Mesendoderm (in vitro differentiated cells): ENCODE results near the gene RRAS.

Source experiments
- DNase-seq: peaks from one replicate; pipeline ENCODE4 v3.0.0; 2013
- H2AK5ac ChIP-seq: 2 replicates; pipeline ENCODE4 v1.6.1; 2013; ENCODE audit warnings: low read length, inconsistent platforms
- H2BK120ac ChIP-seq: 2 replicates; pipeline ENCODE4 v1.6.1; 2013; ENCODE audit warnings: low read depth, mild to moderate bottlenecking, low read length, moderate library complexity, mixed read lengths
- H2BK15ac ChIP-seq: replicated peaks from 2 replicates; pipeline ENCODE4 v1.6.1; 2013; ENCODE audit warnings: low read depth, mild to moderate bottlenecking, moderate library complexity
- H2BK5ac ChIP-seq: 2 replicates; pipeline ENCODE4 v1.6.1; 2013; ENCODE audit warnings: low read length, inconsistent platforms
- H3K18ac ChIP-seq: 2 replicates; pipeline ENCODE4 v1.6.1; 2013; ENCODE audit warnings: mild to moderate bottlenecking, low read length, mixed read lengths
- H3K23ac ChIP-seq: one replicate; pipeline ENCODE4 v1.6.1; 2013; ENCODE audit warnings: low read length
- H3K27ac ChIP-seq: 2 replicates; pipeline ENCODE4 v1.5.1; 2013; ENCODE audit warnings: low read depth, mild to moderate bottlenecking, inconsistent platforms, low read length, moderate library complexity
- H3K27me3 ChIP-seq: 2 replicates; pipeline ENCODE4 v1.6.1; 2013; ENCODE audit warnings: low read length, control low read depth, mild to moderate bottlenecking, inconsistent platforms; ENCODE audit not compliant: insufficient read depth, poor library complexity
- H3K36me3 ChIP-seq: 2 replicates; pipeline ENCODE4 v1.6.1; 2013; ENCODE audit warnings: low read length, inconsistent platforms; ENCODE audit not compliant: control insufficient read depth, insufficient read depth
- H3K4ac ChIP-seq: one replicate; pipeline ENCODE4 v1.6.1; 2013; ENCODE audit warnings: low read depth, mild to moderate bottlenecking, low read length, moderate library complexity
- H3K4me1 ChIP-seq: 2 replicates; pipeline ENCODE4 v1.6.1; 2013; ENCODE audit warnings: low read depth, low read length, inconsistent platforms; ENCODE audit not compliant: control insufficient read depth
- H3K4me2 ChIP-seq: 2 replicates; pipeline ENCODE4 v1.6.1; 2013; ENCODE audit warnings: low read length
- H3K4me3 ChIP-seq: 2 replicates; pipeline ENCODE4 v1.5.1; 2013; ENCODE audit warnings: mild to moderate bottlenecking, low read length
- H3K56ac ChIP-seq: one replicate; pipeline ENCODE4 v1.6.1; 2013; ENCODE audit warnings: low read length
- H3K79me1 ChIP-seq: 2 replicates; pipeline ENCODE4 v1.6.1; 2013; ENCODE audit warnings: low read length, inconsistent platforms
- H3K79me2 ChIP-seq: 2 replicates; pipeline ENCODE4 v1.6.1; 2013; ENCODE audit warnings: mild to moderate bottlenecking, low read length; ENCODE audit not compliant: control insufficient read depth, insufficient read depth
- H3K9ac ChIP-seq: 2 replicates; pipeline ENCODE4 v1.6.1; 2013; ENCODE audit warnings: low read length, inconsistent platforms
- H4K5ac ChIP-seq: one replicate; pipeline ENCODE4 v1.6.1; 2013; ENCODE audit warnings: low read length
- H4K8ac ChIP-seq: one replicate; pipeline ENCODE4 v1.6.1; 2013; ENCODE audit warnings: low read depth, mild to moderate bottlenecking, control low read depth, low read length, moderate library complexity
- WGBS: extraction: QIAGEN DNeasy Blood & Tissue Kit; methylation state at CpG from one replicate; pipeline ENCODE4 v1.1.7; 2013; ENCODE audit warnings: low lambda C conversion rate, missing lambda C conversion rate; ENCODE audit not compliant: insufficient coverage; ENCODE audit errors: extremely low coverage; 5-methylcytosine and 5-hydroxymethylcytosine counted together

Gene RRAS

DNA sequence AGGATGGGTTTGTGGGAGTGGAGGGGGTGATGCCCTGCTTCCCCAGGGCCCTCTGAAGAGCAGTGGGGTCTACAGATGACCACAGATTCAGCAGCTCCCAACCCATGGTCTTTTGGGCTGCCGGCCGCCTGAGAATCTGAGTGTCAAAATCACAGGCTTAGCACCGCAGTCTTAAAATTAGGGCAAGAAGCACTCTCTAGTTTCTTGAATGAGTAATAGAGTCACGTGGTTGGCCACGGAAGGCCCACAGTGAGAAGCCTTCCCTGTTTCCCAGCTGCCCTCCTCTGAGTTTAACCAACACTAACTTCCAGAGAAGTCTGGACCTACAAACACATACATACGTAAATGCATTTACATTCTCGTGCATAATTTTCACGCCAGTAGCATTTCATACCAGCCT, 42.3 kb upstream of the RRAS start:
- Histone ChIP-seq H4K8ac (no peak overlapping the region), H3K36me3 (peaks cover 31% of the 10 kb centered on the region), H3K4me3 (no peak overlapping the region), H3K9ac (no peak overlapping the region), H2AK5ac (no peak overlapping the region), H3K4me2 (no peak overlapping the region), H3K4me1 (peaks cover 8% of the 10 kb centered on the region), H3K27me3 (no peaks in the 10 kb centered on the region), H3K27ac (no peak overlapping the region), H4K5ac (no peak overlapping the region), H3K23ac (no peak overlapping the region), H2BK5ac (no peak overlapping the region), H2BK120ac (no peak overlapping the region), H3K79me2 (peaks cover 44% of the 10 kb centered on the region), H2BK15ac (no peak overlapping the region), H3K79me1 (peaks cover 23% of the 10 kb centered on the region), H3K18ac (no peak overlapping the region), H3K56ac (no peak overlapping the region), H3K4ac (no peak overlapping the region)
- WGBS = no CpG with 5 or more reads among the region's 8 CpGs
- no peak for DNase-seq

DNA sequence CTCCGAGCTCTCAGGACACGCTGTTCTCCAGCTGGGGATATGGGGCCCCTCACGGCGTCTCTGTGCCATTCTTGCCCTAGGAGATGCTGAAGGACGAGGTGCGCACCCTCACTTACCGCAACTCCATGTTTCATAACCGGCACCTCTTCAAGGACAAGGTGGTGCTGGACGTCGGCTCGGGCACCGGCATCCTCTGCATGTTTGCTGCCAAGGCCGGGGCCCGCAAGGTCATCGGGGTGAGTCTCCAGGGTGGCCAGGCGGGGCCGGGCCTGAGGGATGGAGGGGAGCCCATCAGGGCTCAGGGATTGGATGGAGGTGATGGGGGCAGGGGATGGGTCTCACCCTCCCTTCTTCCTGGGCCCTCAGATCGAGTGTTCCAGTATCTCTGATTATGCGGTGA, 41.9 kb upstream of the RRAS start:
- H3K56ac ChIP-seq = no peak overlapping the region
- H2AK5ac ChIP-seq = no peak overlapping the region
- H3K79me2 ChIP-seq = peaks cover 45% of the 10 kb centered on the region
- no peak overlapping the region for H3K23ac ChIP-seq
- peaks cover 8% of the 10 kb centered on the region for H3K4me1 ChIP-seq
- H2BK5ac ChIP-seq = no peak overlapping the region
- WGBS = no CpG with 5 or more reads among the region's 19 CpGs
- H3K4me3 ChIP-seq = no peak overlapping the region
- no peak overlapping the region for H3K4me2 ChIP-seq
- H3K27ac ChIP-seq = no peak overlapping the region
- no peak overlapping the region for H4K8ac ChIP-seq
- no peak overlapping the region for H3K9ac ChIP-seq
- no peak overlapping the region for H3K18ac ChIP-seq
- H2BK120ac ChIP-seq = no peak overlapping the region
- H3K4ac ChIP-seq = no peak overlapping the region
- peaks cover 23% of the 10 kb centered on the region for H3K79me1 ChIP-seq
- H2BK15ac ChIP-seq = no peak overlapping the region
- H3K36me3 ChIP-seq = peaks cover 29% of the 10 kb centered on the region
- H4K5ac ChIP-seq = no peak overlapping the region
- no peaks in the 10 kb centered on the region for H3K27me3 ChIP-seq
- DNase-seq = no peak

DNA sequence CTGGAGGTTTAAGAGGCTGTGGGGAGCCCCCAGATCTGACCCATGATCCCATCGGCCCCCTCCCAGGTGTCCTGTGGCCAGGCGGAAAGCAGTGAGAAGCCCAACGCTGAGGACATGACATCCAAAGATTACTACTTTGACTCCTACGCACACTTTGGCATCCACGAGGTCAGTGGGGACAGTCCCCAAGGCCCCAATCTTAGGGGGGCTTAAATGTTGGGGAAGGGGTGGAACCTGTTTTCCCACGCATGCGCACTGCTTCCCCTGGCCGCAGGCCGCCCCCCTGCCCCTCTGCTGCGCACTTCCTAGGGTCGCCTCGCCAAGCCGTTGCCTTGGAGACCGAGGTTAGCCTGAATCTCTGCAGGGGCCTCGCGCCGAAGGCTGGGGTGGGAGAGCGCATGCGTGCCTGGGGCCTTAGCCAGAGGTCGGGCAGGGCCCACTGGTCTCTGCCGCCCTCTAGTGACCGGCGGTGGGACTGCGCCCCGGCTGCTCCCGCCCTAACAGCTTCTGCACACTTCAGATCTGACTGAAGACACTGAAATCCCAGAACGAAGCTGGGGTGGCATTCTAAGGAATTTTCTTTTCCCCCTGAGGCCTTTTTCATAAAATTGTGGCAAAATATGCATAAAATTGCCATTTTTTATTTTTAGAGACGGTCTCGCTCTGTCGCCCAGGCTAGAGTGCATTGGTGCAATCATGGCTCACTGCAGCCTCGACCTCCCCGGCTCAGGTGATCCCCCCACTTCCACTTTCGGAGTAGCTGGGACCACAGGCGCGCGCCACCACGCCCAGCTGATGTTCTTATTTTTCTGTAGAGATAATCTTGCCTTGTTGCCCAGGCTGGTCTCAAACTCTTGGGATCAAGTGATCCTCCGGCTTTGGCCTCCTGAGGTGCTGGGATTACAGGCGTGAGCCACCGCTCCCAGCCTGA, 40.7 kb upstream of the RRAS start:
- Histone ChIP-seq H2BK120ac (no peak overlapping the region), H3K36me3 (peaks cover 22% of the 10 kb centered on the region), H4K5ac (no peak overlapping the region), H3K27me3 (no peaks in the 10 kb centered on the region), H3K4ac (no peak overlapping the region), H4K8ac (no peak overlapping the region), H3K4me3 (no peak overlapping the region), H2AK5ac (no peak overlapping the region), H3K79me2 (peaks cover 45% of the 10 kb centered on the region), H3K23ac (no peak overlapping the region), H3K56ac (peak overlapping the region; percentile 56), H3K4me1 (peaks cover 8% of the 10 kb centered on the region), H2BK5ac (no peak overlapping the region), H2BK15ac (no peak overlapping the region), H3K18ac (no peak overlapping the region), H3K9ac (peak overlapping the region; percentile 55), H3K79me1 (peaks cover 19% of the 10 kb centered on the region), H3K27ac (no peak overlapping the region), H3K4me2 (peak overlapping the region; percentile 25)
- WGBS = no CpG with 5 or more reads among the region's 40 CpGs
- peak; percentile 96 for DNase-seq

DNA sequence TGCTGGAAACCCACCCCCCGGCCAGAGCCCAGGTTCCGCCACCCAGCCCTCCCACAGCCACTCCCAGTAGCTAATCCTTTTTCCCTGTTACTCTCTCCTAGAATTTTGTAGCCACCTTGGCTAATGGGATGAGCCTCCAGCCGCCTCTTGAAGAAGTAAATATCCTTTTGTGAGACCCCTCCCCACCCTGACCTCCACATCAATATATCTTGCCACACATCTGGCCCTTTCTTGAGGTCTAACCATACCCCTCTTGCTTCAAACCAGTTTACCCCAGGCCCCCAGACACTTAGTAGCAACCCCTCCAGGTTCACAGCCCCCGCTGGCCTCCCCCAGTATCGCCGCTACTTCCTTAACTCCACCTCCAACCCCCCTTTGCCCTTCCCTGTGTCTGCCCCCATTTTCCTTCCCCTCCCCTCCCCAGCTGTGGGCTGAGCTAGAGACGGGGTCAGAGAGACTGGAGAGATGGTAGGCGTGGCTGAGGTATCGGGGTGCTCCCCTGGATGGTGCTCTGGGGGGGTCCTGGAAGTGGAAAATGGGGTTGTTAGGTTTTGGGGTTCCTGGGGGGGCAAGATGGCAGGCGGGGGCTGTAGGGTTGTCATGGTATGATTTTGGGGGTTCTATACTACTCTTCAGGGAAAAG, 39.9 kb upstream of the RRAS start:
- no peak overlapping the region for H2BK5ac ChIP-seq
- DNase-seq = no peak
- H3K79me1 ChIP-seq = peaks cover 14% of the 10 kb centered on the region
- H2BK15ac ChIP-seq = no peak overlapping the region
- no peak overlapping the region for H2AK5ac ChIP-seq
- peak overlapping the region; percentile 45 for H3K56ac ChIP-seq
- H3K18ac ChIP-seq = no peak overlapping the region
- H4K8ac ChIP-seq = no peak overlapping the region
- H3K4me2 ChIP-seq = peak overlapping the region; percentile 25
- no peak overlapping the region for H4K5ac ChIP-seq
- H3K4me3 ChIP-seq = no peak overlapping the region
- peak overlapping the region; percentile 41 for H3K27ac ChIP-seq
- peaks cover 8% of the 10 kb centered on the region for H3K4me1 ChIP-seq
- no peak overlapping the region for H2BK120ac ChIP-seq
- H3K79me2 ChIP-seq = peaks cover 45% of the 10 kb centered on the region
- H3K23ac ChIP-seq = no peak overlapping the region
- H3K9ac ChIP-seq = peak overlapping the region; percentile 55
- H3K4ac ChIP-seq = no peak overlapping the region
- no CpG with 5 or more reads among the region's 10 CpGs for WGBS
- no peaks in the 10 kb centered on the region for H3K27me3 ChIP-seq
- peaks cover 16% of the 10 kb centered on the region for H3K36me3 ChIP-seq

DNA sequence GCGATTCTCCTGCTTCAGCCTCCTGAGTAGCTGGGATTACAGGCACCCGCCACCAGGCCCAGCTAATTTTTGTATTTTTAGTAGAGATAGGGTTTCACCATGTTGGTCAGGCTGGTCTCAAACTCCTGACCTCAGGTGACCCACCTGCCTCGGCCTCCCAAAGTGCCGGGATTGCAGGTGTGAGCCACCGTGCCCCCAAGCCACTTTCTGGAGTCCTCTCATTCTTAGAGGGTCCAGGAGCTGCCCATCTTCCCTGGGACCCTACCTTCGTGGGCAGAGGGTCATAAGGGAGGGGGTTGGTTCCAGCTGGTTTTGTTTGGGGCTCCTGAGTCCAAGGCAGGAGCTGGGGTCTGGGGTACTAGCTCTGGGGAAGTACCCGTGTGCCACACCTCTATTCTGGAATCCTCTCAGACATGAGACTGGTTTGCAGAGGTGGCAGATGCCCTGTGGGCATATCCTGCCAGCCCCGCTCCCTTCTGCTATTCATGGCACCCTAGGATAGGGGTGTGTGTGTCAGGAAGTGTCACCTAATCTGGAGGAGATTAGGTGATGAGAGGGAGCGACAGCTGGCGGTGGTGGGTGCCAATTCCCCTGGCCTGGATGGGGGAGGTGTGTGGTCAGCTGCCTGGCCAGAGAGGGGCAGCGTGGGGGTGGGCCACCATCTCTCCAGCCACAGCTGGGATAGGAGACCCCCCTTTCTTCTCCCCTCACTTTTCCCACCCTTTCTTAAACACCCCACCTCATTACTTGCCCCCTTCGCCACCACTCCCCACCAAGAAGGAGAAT, 39.2 kb upstream of the RRAS start:
- no peak overlapping the region for H3K4me3 ChIP-seq
- H2AK5ac ChIP-seq = no peak overlapping the region
- H3K4ac ChIP-seq = no peak overlapping the region
- peaks cover 8% of the 10 kb centered on the region for H3K4me1 ChIP-seq
- peak overlapping the region; percentile 32 for H3K9ac ChIP-seq
- H3K79me1 ChIP-seq = peaks cover 13% of the 10 kb centered on the region
- no peak overlapping the region for H3K27ac ChIP-seq
- DNase-seq = no peak
- H3K4me2 ChIP-seq = peak overlapping the region; percentile 40
- H2BK120ac ChIP-seq = no peak overlapping the region
- no peak overlapping the region for H2BK5ac ChIP-seq
- peaks cover 45% of the 10 kb centered on the region for H3K79me2 ChIP-seq
- H3K36me3 ChIP-seq = peaks cover 15% of the 10 kb centered on the region
- H3K27me3 ChIP-seq = no peaks in the 10 kb centered on the region
- WGBS = no CpG with 5 or more reads among the region's 12 CpGs
- no peak overlapping the region for H4K5ac ChIP-seq
- H4K8ac ChIP-seq = no peak overlapping the region
- peak overlapping the region; percentile 70 for H3K56ac ChIP-seq
- H3K18ac ChIP-seq = no peak overlapping the region
- no peak overlapping the region for H2BK15ac ChIP-seq
- H3K23ac ChIP-seq = no peak overlapping the region
